ENCODE measurements around the gene NINL.

DNA sequence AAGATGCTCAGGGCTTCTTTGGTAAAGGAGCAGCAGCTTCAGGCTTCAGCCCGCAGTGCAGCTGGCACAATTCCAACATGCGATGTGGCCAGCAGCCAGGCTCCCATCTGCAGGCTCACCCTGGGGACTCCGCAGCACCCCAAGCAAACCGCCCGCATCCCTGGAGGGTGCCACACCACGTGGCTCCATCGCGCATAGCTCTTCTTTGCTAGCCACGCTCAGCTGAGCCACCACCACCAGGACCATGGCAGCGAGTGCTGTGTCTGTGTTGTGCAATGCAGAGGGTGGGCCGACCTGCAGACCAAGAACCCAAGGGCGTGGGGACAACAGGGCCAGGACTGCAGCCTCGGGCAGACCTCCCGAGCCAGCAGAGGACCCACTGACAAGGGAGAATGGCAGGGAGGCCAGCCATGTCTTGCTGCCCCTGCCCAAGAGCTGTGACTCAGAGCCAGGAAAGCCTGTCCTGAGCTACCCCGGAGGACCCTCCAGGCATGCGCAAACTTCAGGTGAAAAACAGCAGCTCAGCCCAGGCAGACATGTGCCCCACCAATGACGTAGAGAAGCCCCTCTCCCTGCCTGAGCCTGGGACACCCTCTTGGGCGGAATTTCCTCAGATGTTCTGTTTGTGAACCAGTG is 90.0 kb downstream of the NINL start:
- TF ChIP-seq, protein P1, sequence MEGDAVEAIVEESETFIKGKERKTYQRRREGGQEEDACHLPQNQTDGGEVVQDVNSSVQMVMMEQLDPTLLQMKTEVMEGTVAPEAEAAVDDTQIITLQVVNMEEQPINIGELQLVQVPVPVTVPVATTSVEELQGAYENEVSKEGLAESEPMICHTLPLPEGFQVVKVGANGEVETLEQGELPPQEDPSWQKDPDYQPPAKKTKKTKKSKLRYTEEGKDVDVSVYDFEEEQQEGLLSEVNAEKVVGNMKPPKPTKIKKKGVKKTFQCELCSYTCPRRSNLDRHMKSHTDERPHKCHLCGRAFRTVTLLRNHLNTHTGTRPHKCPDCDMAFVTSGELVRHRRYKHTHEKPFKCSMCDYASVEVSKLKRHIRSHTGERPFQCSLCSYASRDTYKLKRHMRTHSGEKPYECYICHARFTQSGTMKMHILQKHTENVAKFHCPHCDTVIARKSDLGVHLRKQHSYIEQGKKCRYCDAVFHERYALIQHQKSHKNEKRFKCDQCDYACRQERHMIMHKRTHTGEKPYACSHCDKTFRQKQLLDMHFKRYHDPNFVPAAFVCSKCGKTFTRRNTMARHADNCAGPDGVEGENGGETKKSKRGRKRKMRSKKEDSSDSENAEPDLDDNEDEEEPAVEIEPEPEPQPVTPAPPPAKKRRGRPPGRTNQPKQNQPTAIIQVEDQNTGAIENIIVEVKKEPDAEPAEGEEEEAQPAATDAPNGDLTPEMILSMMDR (conservative IDR thresholded peaks at IDR 0.05; ENCODE audit: low read depth, low read length) = no peak
- no peak for TF ChIP-seq EZH2 (IDR thresholded peaks at IDR 0.05; ENCODE audit: borderline replicate concordance, low read depth, low read length, poor library complexity, severe bottlenecking)

Measured in A673 (cell line).